WERI-Rb-1 (cell line): ENCODE data around the gene OR1M1.

Experiments used
- DNase-seq: peaks from one replicate; pipeline ENCODE4 v3.0.0-alpha.2; 2020
- H3K27ac ChIP-seq: fragments of 250-450 bp; sonication (Bioruptor Pico); 2 replicates; pipeline ENCODE4 v1.5.1; 2020; ENCODE audit warnings: mild to moderate bottlenecking, moderate library complexity
- H3K27me3 ChIP-seq: fragments of 250-450 bp; sonication (Bioruptor Pico); 2 replicates; pipeline ENCODE4 v1.5.1; 2021; ENCODE audit warnings: mild to moderate bottlenecking, low read depth, moderate library complexity; ENCODE audit not compliant: insufficient read depth, severe bottlenecking
- H3K36me3 ChIP-seq: fragments of 250-450 bp; sonication (Bioruptor Pico); 2 replicates; pipeline ENCODE4 v1.5.1; 2020; ENCODE audit warnings: mild to moderate bottlenecking, moderate library complexity
- H3K4me3 ChIP-seq: 2 replicates; pipeline ENCODE4 v1.5.1; 2011; ENCODE audit warnings: low read depth, mild to moderate bottlenecking, control low read depth, low read length
- H3K9me3 ChIP-seq: fragments of 250-450 bp; sonication (Bioruptor Pico); 2 replicates; pipeline ENCODE4 v1.5.1; 2021; ENCODE audit warnings: mild to moderate bottlenecking, moderate library complexity; ENCODE audit not compliant: severe bottlenecking
- CTCF ChIP-seq: IDR thresholded peaks from 2 replicates; pipeline ENCODE4 v1.5.1; 2011; ENCODE audit warnings: low read depth, mild to moderate bottlenecking, control low read depth, inconsistent platforms, low read length

OR1M1 gene

GRCh38 chr19:9086761-9087160 lies at the start of gene OR1M1:
Gene OR1M1 (plus strand): TSS chr19:9087061. CDS start chr19:9093245, 6,184 bp downstream.
- Histone ChIP-seq H3K36me3 (no peaks in the 10 kb centered on the region), H3K4me3 (no peak within 1 kb of the TSS), H3K27me3 (peaks cover 67% of the 10 kb centered on the region), H3K27ac (no peak within 1 kb of the TSS), H3K9me3 (peaks cover 3% of the 10 kb centered on the region)
- no peak for DNase-seq
- no peak for TF ChIP-seq CTCF

GRCh38 chr19:9037400-9038062 lies 49.3 kb upstream of the OR1M1 start:
- DNase-seq = no peak
- Histone ChIP-seq H3K27me3 (peaks cover 80% of the 10 kb centered on the region), H3K9me3 (peaks cover 7% of the 10 kb centered on the region), H3K27ac (no peak overlapping the region), H3K4me3 (no peak overlapping the region), H3K36me3 (no peaks in the 10 kb centered on the region)
- TF ChIP-seq CTCF = no peak

GRCh38 chr19:9039728-9040127 lies 47.1 kb upstream of the OR1M1 start:
- Histone ChIP-seq H3K27me3 (peaks cover 83% of the 10 kb centered on the region), H3K4me3 (no peak overlapping the region), H3K27ac (no peak overlapping the region), H3K9me3 (peaks cover 7% of the 10 kb centered on the region), H3K36me3 (no peaks in the 10 kb centered on the region)
- no peak for DNase-seq
- TF ChIP-seq CTCF = no peak

GRCh38 chr19:9040131-9040530 lies 46.7 kb upstream of the OR1M1 start:
- Histone ChIP-seq H3K27me3 (peaks cover 83% of the 10 kb centered on the region), H3K9me3 (peaks cover 7% of the 10 kb centered on the region), H3K4me3 (no peak overlapping the region), H3K36me3 (no peaks in the 10 kb centered on the region), H3K27ac (no peak overlapping the region)
- DNase-seq = no peak
- TF ChIP-seq CTCF = no peak

GRCh38 chr19:9041023-9041422 lies 45.8 kb upstream of the OR1M1 start:
- TF ChIP-seq CTCF = no peak
- Histone ChIP-seq H3K27me3 (peaks cover 82% of the 10 kb centered on the region), H3K4me3 (no peak overlapping the region), H3K9me3 (peaks cover 7% of the 10 kb centered on the region), H3K36me3 (no peaks in the 10 kb centered on the region), H3K27ac (no peak overlapping the region)
- no peak for DNase-seq

- peaks cover 88% of the 10 kb centered on the region for H3K27me3 ChIP-seq
- H3K36me3 ChIP-seq = no peaks in the 10 kb centered on the region
- DNase-seq = no peak
- H3K9me3 ChIP-seq = peaks cover 7% of the 10 kb centered on the region
- no peak overlapping the region for H3K27ac ChIP-seq
- no peak overlapping the region for H3K4me3 ChIP-seq
- no peak for TF ChIP-seq CTCF
Measured at GRCh38 chr19:9043524-9043923, 43.3 kb upstream of the OR1M1 start.
